Right atrium auricular region (tissue), 2 donors: ENCODE measurements around the gene RBPMS2. TPM values are rescaled to one million over a fixed set of nuclear protein-coding genes. Genes with fewer than 3 reads are reported as not detected.
A peak's percentile ranks its signal among the peaks of the same experiment; 100 is the strongest.

Source experiments
- DNase-seq: peaks from one replicate; pipeline ENCODE4 v3.0.0-alpha.2; 2019; ENCODE audit warnings: low spot score
- H3K27ac ChIP-seq, 2 donors: fragments of 200-600 bp; sonication (generic); 1 replicate in 1 of 2; 2 replicates in 1 of 2; pipeline ENCODE4 v1.5.1; 2016 to 2019
- H3K27me3 ChIP-seq, 2 donors: fragments of 200-600 bp; sonication (generic); one replicate each; pipeline versions ENCODE4 v1.5.1 to v1.6.0; 2017 to 2019
- H3K36me3 ChIP-seq: fragments of 200-600 bp; sonication (generic); one replicate; pipeline ENCODE4 v1.5.1; 2016
- H3K4me1 ChIP-seq, 2 donors: fragments of 200-600 bp; sonication (generic); one replicate each; pipeline versions ENCODE4 v1.5.1 to v1.6.0; 2017 to 2019
- H3K4me3 ChIP-seq, 2 donors: fragments of 200-600 bp; sonication (generic); 1 replicate in 1 of 2; 2 replicates in 1 of 2; pipeline ENCODE4 v1.5.1; 2017 to 2019; ENCODE audit warnings: mild to moderate bottlenecking in 1 of 2, moderate library complexity in 1 of 2
- H3K9me3 ChIP-seq, 2 donors: fragments of 200-600 bp; sonication (generic); one replicate each; pipeline ENCODE4 v1.5.1; 2019
- CTCF ChIP-seq, 2 donors: fragments of 200-600 bp; sonication (generic); IDR thresholded peaks; one replicate each; pipeline ENCODE4 v1.5.1; 2019; ENCODE audit warnings: antibody characterized with exemption in 2 of 2
- total RNA-seq, 2 donors: library from RNA; depleted of rRNA; stranded (reverse); fragments of >200 nt; gene quantifications; one replicate each; pipeline ENCODE4 v1.1.0, GENCODE V29; 2016

RBPMS2 gene
- total RNA-seq, 2 donors from 2014 or later: 84.2 to 85.0 TPM

DNA sequence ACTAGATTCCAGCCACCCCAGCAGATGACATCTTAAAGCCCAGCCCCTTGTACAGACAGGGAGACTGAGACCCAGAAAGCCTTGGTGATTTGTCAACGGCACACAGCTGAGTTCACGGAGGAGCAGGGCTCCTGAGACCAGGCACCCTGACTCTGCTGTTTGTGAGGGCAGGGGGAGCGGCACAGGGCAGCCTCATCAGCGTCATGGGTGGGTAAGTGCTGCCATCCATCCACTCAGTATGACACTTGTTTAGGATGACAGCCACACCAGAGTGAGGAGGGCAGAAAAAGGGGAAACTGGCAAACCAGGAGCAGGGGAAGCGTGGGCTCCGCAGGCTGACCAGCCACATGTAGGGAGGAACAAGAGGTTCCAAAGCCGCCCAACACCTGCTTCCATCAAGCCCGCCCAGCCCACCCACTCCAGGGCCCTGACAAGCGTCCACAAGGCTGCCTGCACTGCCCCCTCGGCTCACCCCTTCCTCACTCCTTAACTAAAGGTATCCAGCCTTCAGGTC lies 19.9 kb downstream of the RBPMS2 start:
- Histone ChIP-seq H3K36me3 (no peaks in the 10 kb centered on the region), H3K4me3 (no peak overlapping the region), H3K4me1 (peaks cover 0 to 76% of the 10 kb centered on the region in 2 donors), H3K27me3 (no peaks in the 10 kb centered on the region), H3K27ac (peak overlapping the region; percentile 78 to 90), H3K9me3 (no peaks in the 10 kb centered on the region)
- TF ChIP-seq CTCF (IDR thresholded peaks at IDR 0.05): no peak
- no peak for DNase-seq

DNA sequence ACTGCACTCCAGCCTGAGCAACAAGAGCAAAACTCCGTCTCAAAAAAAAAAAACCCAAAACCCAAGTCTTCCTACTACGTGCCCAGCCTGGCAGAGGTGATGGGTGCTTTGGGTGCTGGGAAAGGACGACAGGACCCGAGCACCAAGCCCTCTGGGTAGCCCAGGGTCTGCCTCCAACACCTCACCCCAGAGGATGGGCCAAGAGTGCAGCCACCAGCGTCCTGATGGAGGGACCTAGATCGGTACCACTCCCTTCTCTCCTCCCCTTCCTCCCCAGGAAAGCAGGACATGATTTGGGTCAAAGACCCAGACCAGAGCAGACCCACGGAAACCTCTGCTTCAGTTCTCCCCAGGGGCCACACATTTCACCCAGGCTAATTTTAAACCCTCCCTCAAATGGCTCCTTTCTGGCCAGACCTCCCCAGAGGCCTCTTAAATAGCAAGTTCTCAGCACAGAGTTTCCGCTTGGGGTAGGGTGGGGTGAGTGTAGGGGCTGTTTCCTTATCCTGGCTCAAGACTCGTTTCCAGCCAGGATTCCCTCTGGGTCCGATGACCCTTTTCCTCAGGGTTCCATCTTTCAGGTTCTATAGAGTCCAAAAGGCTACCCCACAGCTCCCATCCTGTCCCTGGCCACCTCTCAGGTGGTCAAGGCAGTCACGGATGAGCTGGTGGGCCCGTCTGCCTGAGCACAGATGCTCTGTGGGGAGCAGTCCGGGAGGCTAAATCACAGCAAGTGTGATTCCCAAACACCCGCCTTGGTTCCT lies 20.5 kb downstream of the RBPMS2 start:
- H3K27ac ChIP-seq: peak overlapping the region; percentile 78 to 90

GRCh38 chr15:64753480-64754185 lies 21.8 kb downstream of the RBPMS2 start:
- no peak for DNase-seq
- Histone ChIP-seq H3K36me3 (peaks cover 4% of the 10 kb centered on the region), H3K27me3 (no peaks in the 10 kb centered on the region), H3K27ac (peak overlapping the region; percentile 78 to 90), H3K4me1 (peaks cover 0 to 66% of the 10 kb centered on the region in 2 donors), H3K4me3 (no peak overlapping the region), H3K9me3 (no peaks in the 10 kb centered on the region)
- TF ChIP-seq CTCF (IDR thresholded peaks at IDR 0.05): no peak

More for the DNA sequence above, 20.5 kb downstream of the RBPMS2 start:
- no peak for TF ChIP-seq CTCF (IDR thresholded peaks at IDR 0.05)
- Histone ChIP-seq H3K27me3 (no peaks in the 10 kb centered on the region), H3K4me3 (no peak overlapping the region), H3K4me1 (peaks cover 0 to 70% of the 10 kb centered on the region in 2 donors), H3K9me3 (no peaks in the 10 kb centered on the region), H3K36me3 (no peaks in the 10 kb centered on the region)
- DNase-seq: no peak

- no peak for DNase-seq
- TF ChIP-seq CTCF (IDR thresholded peaks at IDR 0.05): no peak
- H3K4me1 ChIP-seq: peaks cover 0 to 76% of the 10 kb centered on the region in 2 donors
- no peaks in the 10 kb centered on the region for H3K9me3 ChIP-seq
- H3K27me3 ChIP-seq: no peaks in the 10 kb centered on the region
- peaks cover 16% of the 10 kb centered on the region for H3K36me3 ChIP-seq
- no peak overlapping the region for H3K4me3 ChIP-seq
- H3K27ac ChIP-seq: peak overlapping the region; percentile 78 to 90
These were observed 23.9 kb downstream of the RBPMS2 start for GRCh38 chr15:64751464-64751863.

- peak overlapping the region; percentile 24 to 35 for H3K4me3 ChIP-seq
- no peak for TF ChIP-seq CTCF (IDR thresholded peaks at IDR 0.05)
- no peaks in the 10 kb centered on the region for H3K27me3 ChIP-seq
- peak; percentile 68 for DNase-seq
- peaks cover 0 to 68% of the 10 kb centered on the region in 2 donors for H3K4me1 ChIP-seq
- no peaks in the 10 kb centered on the region for H3K9me3 ChIP-seq
- H3K27ac ChIP-seq: peak overlapping the region; percentile 78 to 90
- peaks cover 16% of the 10 kb centered on the region for H3K36me3 ChIP-seq
These were observed 25.3 kb downstream of the RBPMS2 start for GRCh38 chr15:64749999-64750657.
